ENCODE results near the gene KIF5B.
"Not testable (repeated sequence)": the region's sequence is repeated elsewhere in the genome, so short reads cannot be mapped to it uniquely, and the experiment has no call there.

The KIF5B gene

GRCh38 chr10:32050177-32050576, 6.0 kb downstream of the KIF5B start:
- DNase-seq (ENCODE audit: low spot score): no peak
- in situ Hi-C loops (cut with MboI; ENCODE audit: low pct_unique_long_range_greater_than_20kb, low sequenced_read_pairs, unreplicated experiment): loop anchor here (25.0 kb wide), 1 partner anchor 312 kb away; no protein-coding TSS in a partner anchor
- no peak for TF ChIP-seq CTCF (IDR thresholded peaks at IDR 0.05; ENCODE audit: extremely low read depth, insufficient read depth, missing control alignments)

- no peak for TF ChIP-seq CTCF (IDR thresholded peaks at IDR 0.05; ENCODE audit: extremely low read depth, insufficient read depth, missing control alignments)
- in situ Hi-C loops (cut with MboI; ENCODE audit: low pct_unique_long_range_greater_than_20kb, low sequenced_read_pairs, unreplicated experiment): no loop called here
- DNase-seq (ENCODE audit: low spot score): no peak
These were observed 7.1 kb downstream of the KIF5B start for GRCh38 chr10:32049113-32049512.

- TF ChIP-seq CTCF (IDR thresholded peaks at IDR 0.05; ENCODE audit: extremely low read depth, insufficient read depth, missing control alignments): no peak
- no peak for DNase-seq (ENCODE audit: low spot score)
- in situ Hi-C loops (cut with MboI; ENCODE audit: low pct_unique_long_range_greater_than_20kb, low sequenced_read_pairs, unreplicated experiment): no loop called here
These were observed 7.9 kb downstream of the KIF5B start for GRCh38 chr10:32048282-32048681.

- in situ Hi-C loops (cut with MboI; ENCODE audit: low pct_unique_long_range_greater_than_20kb, low sequenced_read_pairs, unreplicated experiment): no loop called here
- TF ChIP-seq CTCF (IDR thresholded peaks at IDR 0.05; ENCODE audit: extremely low read depth, insufficient read depth, missing control alignments): no peak
These were observed 8.3 kb downstream of the KIF5B start for GRCh38 chr10:32047881-32048280.

GRCh38 chr10:32046151-32046550, 10.1 kb downstream of the KIF5B start:
- in situ Hi-C loops (cut with MboI; ENCODE audit: low pct_unique_long_range_greater_than_20kb, low sequenced_read_pairs, unreplicated experiment): no loop called here

More at GRCh38 chr10:32047881-32048280, 8.3 kb downstream of the KIF5B start:
- no peak for DNase-seq (ENCODE audit: low spot score)

GRCh38 chr10:32042730-32043129, 13.5 kb downstream of the KIF5B start:
- in situ Hi-C loops (cut with MboI; ENCODE audit: low pct_unique_long_range_greater_than_20kb, low sequenced_read_pairs, unreplicated experiment); DNase-seq (ENCODE audit: low spot score): not testable (repeated sequence)

More at GRCh38 chr10:32046151-32046550, 10.1 kb downstream of the KIF5B start:
- no peak for TF ChIP-seq CTCF (IDR thresholded peaks at IDR 0.05; ENCODE audit: extremely low read depth, insufficient read depth, missing control alignments)
- no peak for DNase-seq (ENCODE audit: low spot score)

- in situ Hi-C loops (cut with MboI; ENCODE audit: low pct_unique_long_range_greater_than_20kb, low sequenced_read_pairs, unreplicated experiment): no loop called here
- no peak for DNase-seq (ENCODE audit: low spot score)
- TF ChIP-seq CTCF (IDR thresholded peaks at IDR 0.05; ENCODE audit: extremely low read depth, insufficient read depth, missing control alignments): no peak
These were observed 14.8 kb downstream of the KIF5B start for GRCh38 chr10:32041290-32042028.
